Measurements from ENCODE around the gene TLE3.

DNA sequence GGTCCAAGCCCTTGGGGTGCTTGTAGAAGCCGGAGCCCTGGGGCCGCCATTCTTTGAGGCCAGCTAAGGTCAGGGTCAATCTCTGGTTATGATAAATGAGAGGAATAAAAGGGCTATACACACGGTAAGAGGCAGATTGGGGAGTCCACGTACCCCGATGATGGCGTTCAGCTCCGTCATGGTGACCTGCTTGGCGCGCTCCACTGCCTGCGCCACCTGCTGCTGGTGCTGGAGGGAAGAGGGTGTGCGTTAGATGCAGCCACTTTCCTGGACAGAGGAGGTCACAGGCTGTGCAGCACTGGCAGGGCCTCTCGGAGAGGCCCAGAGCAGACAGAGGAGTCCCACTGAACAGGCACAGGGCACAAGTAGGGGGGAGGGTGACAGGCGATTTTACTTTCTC, 23.3 kb downstream of the TLE3 start:
- no peak for TF ChIP-seq POLR2A (IDR thresholded peaks at IDR 0.05; ENCODE audit: low read depth, low read length)
- no peak for TF ChIP-seq MXI1 (IDR thresholded peaks at IDR 0.05; ENCODE audit: borderline replicate concordance, low read depth, low read length)
